Skin of body (tissue), 2 donors: ENCODE results near the gene FITM2. TPM values are rescaled to one million over a fixed set of nuclear protein-coding genes. Genes with fewer than 3 reads are reported as not detected.
"Not testable (repeated sequence)": the region's sequence is repeated elsewhere in the genome, so short reads cannot be mapped to it uniquely, and the experiment has no call there.

Source experiments
- DNase-seq: peaks from one replicate; lab custom pipeline; 2025; lab: John Stamatoyannopoulos, UW
- total RNA-seq: library from RNA; depleted of rRNA; stranded (reverse); fragments of >200 nt; gene quantifications from one replicate; pipeline ENCODE4 v1.2.3, GENCODE V29; 2014

Gene FITM2, protein sequence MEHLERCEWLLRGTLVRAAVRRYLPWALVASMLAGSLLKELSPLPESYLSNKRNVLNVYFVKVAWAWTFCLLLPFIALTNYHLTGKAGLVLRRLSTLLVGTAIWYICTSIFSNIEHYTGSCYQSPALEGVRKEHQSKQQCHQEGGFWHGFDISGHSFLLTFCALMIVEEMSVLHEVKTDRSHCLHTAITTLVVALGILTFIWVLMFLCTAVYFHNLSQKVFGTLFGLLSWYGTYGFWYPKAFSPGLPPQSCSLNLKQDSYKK
- total RNA-seq: 7.4 TPM

DNA sequence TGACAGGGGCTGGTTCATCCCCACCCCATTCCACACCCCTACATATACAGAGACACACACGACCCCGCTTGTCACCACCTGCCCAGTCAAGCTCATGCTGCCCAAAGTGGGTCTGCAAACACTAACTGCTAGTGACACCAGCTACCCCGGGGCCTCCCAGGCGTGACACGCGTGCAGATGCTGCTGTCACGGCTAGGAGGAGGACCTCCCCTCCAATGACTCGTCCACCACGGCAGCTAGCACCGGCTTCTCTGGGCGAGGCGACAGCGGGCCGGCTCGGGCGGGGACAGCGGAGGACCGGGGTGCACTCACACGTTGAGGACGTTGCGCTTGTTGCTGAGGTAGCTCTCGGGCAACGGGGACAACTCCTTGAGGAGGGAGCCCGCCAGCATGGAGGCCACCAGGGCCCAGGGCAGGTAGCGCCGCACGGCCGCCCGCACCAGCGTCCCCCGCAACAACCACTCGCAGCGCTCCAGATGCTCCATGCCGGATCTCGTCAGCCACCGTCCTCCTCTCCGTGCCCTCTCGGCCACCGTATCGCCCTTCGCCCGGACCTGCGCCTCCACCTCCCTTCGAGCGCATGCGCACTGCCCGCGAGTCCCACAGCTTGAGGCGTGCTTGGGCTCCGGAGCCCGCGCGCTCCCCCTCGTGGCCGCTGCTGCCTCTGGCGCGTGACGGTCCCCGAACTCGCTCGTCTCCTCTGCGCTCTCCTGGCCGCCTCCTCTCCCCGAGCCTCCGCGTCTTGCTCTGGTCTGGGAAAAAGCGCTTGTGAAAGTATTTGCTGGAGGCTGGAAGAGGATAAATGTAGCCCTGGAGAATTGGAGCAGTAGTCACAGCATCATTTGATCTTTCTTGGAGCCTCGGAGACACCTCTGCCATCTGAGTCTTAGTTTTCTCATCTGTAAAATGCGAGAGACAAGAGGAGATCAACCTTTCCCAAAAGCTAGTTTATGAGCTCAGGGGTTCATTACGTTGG lies at the start of gene FITM2:
Gene FITM2 (minus strand): TSS at position 539 of the 976 bp plus-strand sequence. CDS start 54 bp downstream, at position 485.
- DNase-seq: peak; percentile 93

DNA sequence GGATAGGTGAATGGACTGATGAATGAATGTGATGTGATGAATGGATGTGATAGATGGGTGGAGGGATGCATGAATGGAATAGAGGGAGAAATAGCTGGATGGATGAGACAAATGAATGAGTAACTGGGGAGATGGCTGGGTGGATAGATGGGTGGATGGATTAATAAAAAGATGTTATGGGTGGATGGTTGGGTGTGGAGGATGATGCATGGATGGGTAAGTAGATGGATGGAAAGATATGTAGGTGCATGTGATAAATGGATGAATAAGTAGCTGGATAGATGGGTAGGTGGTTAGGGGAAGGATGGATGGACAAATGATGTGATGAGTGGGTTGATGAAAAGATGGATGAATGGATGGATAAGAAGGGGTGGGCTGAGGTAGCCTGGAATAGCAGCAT lies 49.2 kb upstream of the FITM2 start:
- no peak for DNase-seq

DNA sequence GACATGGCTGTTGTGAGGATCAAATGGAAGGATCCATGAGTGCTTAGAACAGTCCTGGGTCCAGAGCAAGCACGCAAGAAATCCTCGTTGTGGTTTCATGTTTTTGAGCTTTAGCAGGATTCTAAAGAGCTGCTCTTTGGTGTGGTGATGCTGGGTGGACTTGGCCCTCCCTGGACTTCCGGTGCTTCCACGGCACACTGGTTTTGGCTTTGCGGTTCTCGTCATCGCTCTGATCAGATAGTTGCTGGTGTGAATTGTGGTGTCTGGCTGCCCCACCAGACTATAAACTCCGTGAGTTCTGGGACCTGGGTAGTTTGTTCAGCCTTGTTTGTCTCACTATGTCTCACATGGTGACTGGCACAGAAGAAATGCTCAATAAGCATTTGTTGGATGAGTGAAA lies 47.8 kb upstream of the FITM2 start:
- no peak for DNase-seq

DNA sequence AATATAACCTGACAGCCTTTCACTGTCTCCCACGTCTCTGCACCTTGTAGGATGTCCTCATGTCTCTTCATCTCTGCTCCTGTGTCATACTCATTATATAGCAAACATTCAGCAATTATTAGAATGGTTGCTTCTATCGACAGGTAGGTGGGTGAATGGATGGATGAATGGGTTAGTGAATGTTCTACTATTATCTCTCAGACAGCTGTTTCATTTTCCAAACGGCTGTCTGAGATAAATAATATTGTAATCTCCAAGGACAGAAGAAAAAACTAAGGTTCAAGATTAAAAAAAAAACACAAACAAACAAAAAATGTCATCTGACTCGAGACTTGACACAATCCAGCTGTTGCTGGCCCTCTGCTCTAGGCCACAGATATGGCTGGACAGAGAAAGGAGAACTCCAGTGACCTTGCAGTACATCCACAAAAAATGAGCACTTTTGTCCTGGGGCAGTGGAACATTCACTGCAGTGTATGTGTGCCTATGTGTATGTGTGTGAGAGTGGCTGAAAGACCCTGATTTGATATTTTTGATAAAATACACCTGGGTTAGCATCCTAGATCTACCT lies 46.6 kb upstream of the FITM2 start:
- DNase-seq: no peak

DNA sequence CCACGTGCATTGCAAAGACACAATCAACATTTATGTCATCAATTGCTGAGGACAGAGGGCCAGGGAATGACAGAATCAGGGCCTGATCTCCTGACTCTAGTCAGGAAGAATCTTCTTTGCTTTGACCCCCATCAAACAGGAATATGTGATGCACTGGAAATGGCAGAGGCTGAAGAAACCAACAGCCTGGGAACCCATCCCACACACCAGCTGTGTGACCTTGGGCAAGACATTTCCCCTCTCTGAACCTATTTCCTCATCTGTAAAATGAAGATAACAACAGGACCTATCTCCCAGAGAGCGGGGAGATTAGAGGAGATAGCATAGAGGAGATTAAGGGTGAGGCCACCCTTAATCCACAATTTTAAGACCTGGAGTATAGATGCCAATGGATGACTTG lies 46.0 kb upstream of the FITM2 start:
- DNase-seq: no peak

DNA sequence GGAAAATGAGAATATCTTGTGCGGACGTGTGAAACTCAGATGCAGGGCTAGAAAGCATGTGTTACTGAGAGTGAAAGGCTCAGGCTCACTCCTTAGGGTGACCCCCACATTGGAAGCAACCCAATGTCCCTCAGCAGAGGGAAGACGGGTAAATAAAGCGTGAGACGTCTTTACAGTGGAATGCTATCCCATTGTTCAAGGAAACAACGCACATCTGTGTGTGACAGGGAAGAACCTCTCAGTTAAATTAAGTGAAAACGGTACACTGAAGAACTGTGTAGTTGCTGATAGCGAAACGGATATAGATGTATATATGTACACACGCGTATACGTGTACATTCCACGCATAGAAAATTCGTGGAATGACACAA lies 45.3 kb upstream of the FITM2 start:
- DNase-seq: no peak

DNA sequence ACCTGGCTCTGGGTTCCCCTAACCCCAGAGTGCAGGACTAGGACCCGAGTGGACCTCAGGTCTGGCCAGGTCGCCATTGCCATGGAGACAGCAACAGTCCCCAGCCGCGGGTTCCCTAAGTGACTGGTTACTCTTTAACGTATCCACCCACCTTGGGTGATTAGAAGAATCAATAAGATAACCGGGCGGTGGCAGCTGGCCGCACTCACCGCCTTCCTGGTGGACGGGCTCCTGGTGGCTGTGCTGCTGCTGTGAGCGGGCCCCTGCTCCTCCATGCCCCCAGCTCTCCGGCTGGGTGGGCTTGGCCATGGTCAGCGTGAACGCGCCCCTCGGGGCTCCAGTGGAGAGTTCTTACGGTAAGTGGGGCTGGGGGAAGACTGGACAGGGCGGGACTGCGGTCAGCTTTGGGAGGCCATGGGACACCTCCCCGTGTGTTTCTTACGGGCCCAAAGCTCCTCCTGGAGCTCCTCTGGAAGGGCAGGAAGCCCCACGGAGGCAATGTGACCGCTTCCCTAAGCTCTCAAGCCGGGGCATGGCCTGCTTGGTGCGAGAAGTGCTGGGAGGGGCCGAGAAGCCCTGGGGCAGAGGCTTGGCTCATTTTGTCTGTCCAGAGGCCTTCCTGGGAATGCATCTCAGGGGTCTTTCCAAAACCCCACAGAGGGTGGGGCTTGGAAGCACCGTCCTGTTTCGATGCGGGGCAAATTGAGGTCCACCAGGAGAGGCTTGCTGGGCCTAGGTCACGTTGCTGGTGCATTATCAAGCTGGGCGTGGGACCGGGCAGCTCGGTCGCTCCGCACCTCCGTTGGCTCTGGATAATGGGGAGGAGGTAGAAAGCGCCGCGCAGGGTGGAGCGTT lies 44.7 kb upstream of the FITM2 start, which contains the start of gene HNF4A:
Gene HNF4A (plus strand): TSS at position 202 of the 855 bp plus-strand sequence. CDS start 106 bp downstream, at position 308.
- no peak for DNase-seq

DNA sequence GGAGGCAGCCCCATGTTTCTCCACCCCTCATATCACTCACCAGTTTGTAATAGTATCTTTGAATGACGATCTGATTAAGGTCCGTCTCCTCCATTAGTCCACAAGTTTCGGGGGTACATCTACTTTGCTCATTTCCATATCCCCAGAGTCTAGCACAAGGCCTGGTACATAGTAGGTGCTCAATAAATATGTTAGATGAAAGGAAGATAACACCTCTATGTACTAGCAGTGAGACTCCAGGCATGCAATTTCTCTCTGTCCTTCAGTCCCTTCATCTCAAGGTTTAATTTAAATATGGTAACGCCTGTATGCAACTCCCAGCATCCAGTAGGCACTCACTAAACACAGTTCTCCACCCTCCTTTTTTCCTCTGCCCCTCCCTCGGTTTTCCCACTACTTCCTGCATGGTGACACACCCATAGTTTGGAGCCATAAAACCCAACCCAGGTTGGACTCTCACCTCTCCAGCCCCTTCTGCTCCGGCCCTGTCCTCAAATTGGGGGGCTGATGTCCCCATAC lies 44.0 kb upstream of the FITM2 start:
- no peak for DNase-seq

DNA sequence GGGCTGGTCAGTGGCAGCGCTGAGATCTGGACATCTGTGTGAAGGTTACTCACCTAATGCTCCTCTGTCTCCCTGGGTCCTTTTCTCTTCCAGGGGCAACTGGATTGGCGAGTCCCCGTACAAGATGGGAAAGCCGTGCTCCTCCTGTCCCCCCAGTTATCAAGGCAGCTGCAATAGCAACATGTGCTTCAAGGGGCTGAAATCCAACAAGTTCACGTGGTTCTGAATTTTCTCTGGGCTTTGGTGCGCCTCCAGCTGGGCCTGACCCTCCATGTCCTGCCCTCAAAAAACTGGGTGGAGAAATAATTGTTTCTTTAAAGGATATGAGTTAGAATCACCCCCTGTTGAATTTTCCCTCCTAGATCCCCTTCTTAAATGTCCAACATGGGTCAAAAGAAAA lies 39.6 kb upstream of the FITM2 start:
- DNase-seq: no peak

DNA sequence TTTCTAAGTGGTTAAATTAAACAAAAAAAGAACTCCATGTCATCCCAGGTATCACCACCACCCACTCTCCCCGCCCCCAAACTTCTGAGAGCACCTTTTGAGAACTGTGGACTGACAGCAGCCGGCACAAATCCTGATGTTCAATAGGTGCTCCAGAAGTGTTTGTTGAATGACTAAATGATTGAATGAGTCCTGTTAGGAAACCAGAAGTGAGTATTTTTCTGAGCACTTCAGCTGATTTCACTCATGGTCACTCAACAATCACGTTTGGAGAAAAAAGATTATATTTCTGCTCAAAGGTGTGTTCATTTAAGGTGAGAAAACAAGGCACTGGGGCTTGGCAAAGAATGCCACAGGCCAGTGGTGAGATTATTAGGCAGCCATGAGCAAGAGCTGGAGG lies 38.3 kb upstream of the FITM2 start:
- DNase-seq: no peak

DNA sequence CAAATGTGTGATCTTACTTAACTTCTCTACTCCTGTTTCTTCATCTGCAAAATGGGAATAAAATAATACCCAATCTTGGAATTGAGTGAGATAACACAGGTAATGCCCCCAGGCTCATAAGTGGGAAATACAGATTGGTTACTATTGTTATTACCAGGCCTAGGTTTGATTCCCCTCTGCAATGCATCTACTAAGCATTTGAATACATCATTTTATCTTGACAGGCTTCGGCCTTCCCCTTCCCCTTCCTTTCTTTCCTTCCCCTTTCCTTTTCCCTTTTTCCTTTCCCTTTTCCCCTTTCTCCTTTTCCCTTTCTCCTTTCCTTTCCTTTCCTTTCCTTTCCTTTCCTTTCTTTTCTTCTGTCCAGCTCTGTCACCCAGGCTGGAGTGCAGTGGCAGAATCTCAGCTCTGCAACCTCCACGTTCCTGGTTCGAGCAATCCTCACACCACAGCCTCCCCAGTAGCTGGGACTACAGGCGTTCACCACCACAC lies 37.2 kb upstream of the FITM2 start:
- DNase-seq: no peak

DNA sequence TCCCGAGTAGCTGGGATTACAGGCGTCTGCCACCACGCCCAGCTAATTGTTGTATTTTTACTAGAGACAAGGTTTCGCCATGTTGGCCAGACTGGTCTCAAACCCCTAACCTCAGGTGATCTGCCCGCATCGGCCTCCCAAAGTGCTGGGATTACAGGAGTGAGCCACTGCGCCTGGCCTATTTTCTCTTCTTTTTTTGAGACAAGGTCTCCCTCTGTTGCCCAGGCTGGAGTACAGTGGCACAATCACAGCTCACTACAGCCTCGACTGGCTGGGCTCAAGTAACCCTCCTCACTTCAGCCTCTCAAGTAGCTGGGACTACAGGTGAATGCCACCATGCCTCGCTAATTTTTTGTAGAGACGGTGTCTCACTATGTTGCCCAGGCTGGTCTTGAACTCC lies 34.9 kb upstream of the FITM2 start:
- not testable (repeated sequence) for DNase-seq

DNA sequence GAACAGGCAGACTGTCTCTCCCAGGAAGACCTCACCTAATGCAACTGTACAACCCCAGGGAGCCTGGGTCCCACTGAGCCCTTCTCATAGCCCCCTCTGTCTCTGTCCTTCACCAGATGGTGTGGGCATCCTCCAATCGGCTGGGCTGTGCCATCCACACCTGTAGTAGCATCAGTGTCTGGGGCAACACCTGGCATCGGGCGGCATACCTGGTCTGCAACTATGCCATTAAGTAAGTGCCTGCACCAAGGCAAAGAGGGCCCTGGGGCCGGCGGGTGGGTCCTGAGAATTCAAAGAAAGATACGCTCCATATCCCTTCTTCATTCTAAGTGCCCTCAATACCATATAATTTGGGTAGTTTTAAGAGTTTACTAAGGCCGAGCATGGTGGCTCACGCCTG lies 34.1 kb upstream of the FITM2 start:
- no peak for DNase-seq

DNA sequence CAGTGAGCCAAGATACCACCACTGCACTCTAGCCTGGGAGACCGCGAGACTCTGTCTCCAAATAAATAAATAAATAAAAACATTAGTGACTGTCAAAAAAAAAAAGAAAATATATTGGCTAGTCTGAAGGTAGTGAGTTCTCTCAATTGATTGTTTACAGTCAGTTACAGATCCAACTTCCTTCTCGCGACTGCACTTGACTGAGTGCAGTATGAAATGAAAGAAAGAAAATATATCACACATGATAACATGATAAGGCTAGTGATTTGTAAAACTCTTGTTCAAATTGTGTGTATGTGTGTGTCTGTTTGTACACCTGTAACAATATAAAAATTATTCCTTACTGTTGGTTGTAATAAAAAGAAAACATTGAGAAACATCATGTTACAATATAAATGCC lies 33.7 kb upstream of the FITM2 start:
- DNase-seq: no peak

DNA sequence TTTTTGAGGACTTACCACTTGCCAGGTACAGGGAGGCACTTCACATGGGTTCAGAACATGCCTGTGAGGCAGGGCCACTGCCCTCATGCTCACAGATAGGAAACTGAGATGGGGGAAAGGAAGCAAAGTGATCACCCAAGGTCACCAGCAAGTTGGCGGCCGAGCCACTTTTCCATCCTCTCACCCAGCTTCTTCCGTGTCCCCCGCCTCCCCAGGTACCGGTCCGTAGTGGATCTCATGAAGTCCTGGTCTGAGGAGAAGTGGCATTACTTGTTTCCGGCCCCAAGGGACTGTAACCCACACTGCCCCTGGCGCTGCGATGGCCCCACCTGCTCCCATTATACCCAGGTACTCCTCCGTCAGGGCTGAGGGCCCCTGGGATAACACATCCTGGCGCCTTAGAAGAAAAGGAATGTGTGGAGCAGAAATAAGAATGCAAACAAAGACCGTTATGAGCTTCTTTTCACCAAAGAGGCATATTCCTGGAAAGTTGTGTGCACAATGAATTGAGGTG lies 32.2 kb upstream of the FITM2 start:
- DNase-seq: no peak

DNA sequence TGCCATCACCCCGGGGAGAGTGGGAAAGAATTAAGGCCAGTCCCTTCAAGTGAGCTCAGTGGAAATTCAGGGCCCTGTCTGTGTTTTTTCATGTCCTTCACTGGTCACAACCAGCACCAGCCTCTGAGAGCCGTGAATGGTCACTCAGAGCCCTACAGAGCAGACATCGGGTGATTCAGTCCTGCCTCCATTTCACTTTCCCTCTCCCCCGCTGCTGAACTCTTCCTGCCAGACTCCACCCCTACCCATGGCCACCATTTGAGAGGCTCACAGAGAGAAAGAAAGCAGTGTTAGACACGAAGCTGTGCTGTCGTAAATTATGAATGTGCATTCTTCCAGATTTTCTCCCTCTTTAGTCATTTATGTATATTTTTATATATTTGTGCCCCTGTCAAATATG lies 31.2 kb upstream of the FITM2 start:
- no peak for DNase-seq

DNA sequence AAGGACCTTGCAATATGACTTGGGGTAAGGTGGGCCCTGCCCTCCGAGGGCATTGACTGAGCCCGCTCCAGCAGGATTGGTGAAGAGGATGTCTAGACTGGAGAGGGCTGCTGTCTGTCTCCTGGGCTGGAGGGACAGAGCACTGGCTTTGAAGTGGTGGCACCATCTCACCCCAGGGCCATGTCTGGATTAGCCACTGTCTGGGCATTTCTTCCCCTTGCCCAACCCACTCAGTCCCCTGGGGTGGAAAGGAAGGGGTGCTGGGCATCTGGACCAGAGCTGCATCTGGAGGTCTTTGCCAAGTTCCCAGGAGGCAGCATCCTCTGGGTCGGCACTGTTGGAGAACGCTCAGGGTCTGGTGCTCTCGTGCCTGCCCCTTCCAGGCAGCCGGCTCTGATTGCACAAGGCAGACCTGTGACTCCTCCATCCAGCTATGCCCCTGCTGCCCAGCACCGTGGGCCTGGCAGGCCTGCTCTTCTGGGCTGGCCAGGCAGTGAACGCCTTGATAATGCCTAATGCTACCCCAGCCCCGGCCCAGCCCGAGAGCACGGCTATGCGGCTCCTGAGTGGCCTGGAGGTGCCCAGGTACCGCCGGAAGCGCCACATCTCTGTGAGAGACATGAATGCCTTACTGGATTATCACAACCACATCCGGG lies 25.9 kb upstream of the FITM2 start, which contains the start of gene R3HDML:
Gene R3HDML (plus strand): TSS at position 319 of the 656 bp plus-strand sequence. CDS start 115 bp downstream, at position 434.
- DNase-seq: no peak

DNA sequence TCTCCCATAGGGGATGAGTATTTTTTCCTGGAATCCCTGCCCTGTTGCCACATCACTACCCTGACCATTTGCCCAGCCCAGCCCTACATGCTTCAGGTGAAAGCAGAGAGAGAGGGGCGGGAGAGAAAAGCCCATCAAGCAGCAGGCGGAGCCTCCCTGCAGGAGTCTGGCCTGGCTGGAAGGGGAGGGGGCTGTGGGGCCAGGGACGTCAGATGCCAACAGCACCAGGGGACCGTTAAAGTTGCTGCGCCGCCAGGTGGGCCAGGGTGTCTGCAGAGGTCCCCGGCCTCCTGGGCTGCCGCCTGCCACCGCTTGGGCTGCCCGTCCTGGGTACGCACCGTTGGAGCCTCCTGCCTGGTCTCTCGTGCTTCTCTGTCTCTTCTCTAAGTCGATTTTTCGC lies 25.1 kb upstream of the FITM2 start:
- no peak for DNase-seq

DNA sequence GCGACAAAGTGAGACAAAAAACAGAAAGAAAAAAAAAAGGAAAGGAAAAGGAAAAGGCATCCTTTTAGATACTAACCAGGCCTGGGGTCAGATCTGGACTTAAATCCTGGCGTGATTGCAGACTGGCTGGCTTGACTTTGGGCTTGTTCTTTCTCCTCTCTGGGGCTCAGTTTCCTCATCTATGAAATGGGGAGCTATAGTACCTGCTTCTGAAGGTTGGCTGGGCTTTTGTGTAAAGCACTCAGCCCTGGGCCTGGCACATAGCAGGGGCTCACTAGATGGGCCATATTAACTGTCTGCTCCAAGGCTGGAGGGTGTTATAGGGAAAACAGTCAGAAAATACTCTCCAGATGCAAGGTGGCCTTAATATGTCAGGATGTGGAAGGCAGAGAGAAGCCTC lies 24.7 kb upstream of the FITM2 start:
- DNase-seq: no peak

DNA sequence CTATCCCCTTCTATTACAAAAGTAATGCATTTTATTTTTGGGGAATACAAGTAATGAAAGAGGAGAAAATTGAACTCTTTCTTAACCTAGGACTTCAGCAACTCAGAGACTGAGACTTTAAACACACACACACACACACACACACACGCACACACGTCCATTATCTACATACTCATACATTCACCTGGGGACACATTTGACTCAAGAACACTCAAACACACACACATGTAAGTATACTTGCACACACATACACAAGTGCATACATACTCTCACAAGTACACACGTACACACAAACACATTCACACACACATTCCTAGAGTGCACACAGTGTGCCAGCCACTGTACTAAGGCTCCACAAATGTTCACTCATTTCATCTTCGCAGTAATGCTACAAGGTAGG lies 23.7 kb upstream of the FITM2 start:
- no peak for DNase-seq
